Ascending aorta (tissue), 2 donors: ENCODE results near the gene TLK2. TPM values are rescaled to one million over a fixed set of nuclear protein-coding genes. Genes with fewer than 3 reads are reported as not detected.

Experiments used
- DNase-seq, 2 donors: peaks; one replicate each; pipeline ENCODE4 v3.0.0-alpha.2; 2019; ENCODE audit warnings: low spot score in 2 of 2
- H3K27ac ChIP-seq, 2 donors: fragments of 200-600 bp; sonication (generic); one replicate each; pipeline ENCODE4 v1.5.1; 2016 to 2017; ENCODE audit warnings: mild to moderate bottlenecking in 1 of 2
- H3K27me3 ChIP-seq: fragments of 200-600 bp; sonication (generic); one replicate; pipeline ENCODE4 v1.5.1; 2017
- H3K36me3 ChIP-seq, 2 donors: fragments of 200-600 bp; sonication (generic); one replicate each; pipeline ENCODE4 v1.5.1; 2016
- H3K4me1 ChIP-seq, 2 donors: fragments of 200-600 bp; sonication (generic); one replicate each; pipeline ENCODE4 v1.5.1; 2016 to 2017; ENCODE audit warnings: mild to moderate bottlenecking in 1 of 2
- H3K4me3 ChIP-seq, 2 donors: fragments of 200-600 bp; sonication (generic); one replicate each; pipeline ENCODE4 v1.5.1; 2016 to 2017; ENCODE audit warnings: mild to moderate bottlenecking in 1 of 2
- H3K9me3 ChIP-seq, 2 donors: fragments of 200-600 bp; sonication (generic); one replicate each; pipeline ENCODE4 v1.5.1; 2016
- intact Hi-C: fragments of 100-400 bp; cut with DNase I; formaldehyde crosslinking; loops from one replicate; pipeline ENCODE4 v1.15.1; 2023
- total RNA-seq: library from RNA; depleted of rRNA; stranded (reverse); fragments of >200 nt; gene quantifications from one replicate; pipeline ENCODE4 v1.1.0, GENCODE V29; 2016
- TF ChIP-seq, protein P1 (sequence below), 3 experiments: fragments of 200-600 bp in 2 of 3; fragments of 450-650 bp in 1 of 3; sonication (generic) in 2 of 3; IDR thresholded peaks; one replicate each; pipeline ENCODE4 v1.5.1; 2016 to 2019; ENCODE audit warnings: antibody characterized with exemption in 3 of 3, mild to moderate bottlenecking in 1 of 3, moderate library complexity in 1 of 3

TLK2 gene
- total RNA-seq, 1 donor from 2014 or later, result 11.3 TPM

DNA sequence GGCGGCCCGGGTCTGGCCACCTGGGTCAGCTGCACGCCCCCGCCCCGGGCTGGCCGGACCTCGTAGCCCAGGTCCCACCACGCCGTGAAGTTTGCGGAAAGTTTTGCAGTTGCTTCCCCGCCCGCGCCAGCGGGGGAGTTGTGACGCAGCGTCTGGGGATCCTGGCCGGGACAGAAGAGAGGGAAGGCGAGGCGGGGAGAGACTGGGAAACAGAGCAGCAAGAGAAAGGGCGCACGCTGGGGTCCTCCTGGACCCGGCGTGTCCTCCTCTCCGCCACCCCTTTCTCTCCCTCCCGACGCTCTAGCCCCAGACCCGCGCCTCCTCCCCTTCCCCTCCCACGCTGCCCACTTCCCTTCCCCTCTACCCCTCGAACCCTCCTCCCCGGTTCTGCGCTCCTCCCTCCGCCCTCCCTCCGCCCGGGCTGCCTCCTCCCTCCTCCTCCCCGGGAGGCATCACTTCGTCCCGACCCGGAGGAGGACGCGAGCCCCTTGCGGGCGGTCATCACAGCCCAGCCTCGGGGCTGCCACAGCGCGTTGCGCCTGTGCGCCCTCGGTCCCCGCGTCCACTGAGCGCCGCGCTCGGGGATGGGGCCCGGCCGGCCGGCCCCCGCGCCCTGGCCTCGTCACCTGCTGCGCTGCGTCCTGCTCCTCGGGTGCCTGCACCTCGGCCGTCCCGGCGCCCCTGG, 148.7 kb downstream of the TLK2 start, which contains the start of gene MRC2:
TSS of gene MRC2 (plus strand) at position 452 of the 685 bp plus-strand sequence. CDS start at position 585, 133 bp downstream.
- peak within 1 kb of the TSS; percentile 68 to 78 for H3K4me3 ChIP-seq
- intact Hi-C loops, result loop anchor here (1.0 to 5.0 kb wide), 2 partner anchors 25 to 55 kb away; no protein-coding TSS in a partner anchor
- no peaks in the 10 kb centered on the region for H3K27me3 ChIP-seq
- peaks cover 3 to 13% of the 10 kb centered on the region in 2 donors for H3K4me1 ChIP-seq
- DNase-seq, result peak in 1 of 2 donors; percentile 90
- TF ChIP-seq, protein P1, sequence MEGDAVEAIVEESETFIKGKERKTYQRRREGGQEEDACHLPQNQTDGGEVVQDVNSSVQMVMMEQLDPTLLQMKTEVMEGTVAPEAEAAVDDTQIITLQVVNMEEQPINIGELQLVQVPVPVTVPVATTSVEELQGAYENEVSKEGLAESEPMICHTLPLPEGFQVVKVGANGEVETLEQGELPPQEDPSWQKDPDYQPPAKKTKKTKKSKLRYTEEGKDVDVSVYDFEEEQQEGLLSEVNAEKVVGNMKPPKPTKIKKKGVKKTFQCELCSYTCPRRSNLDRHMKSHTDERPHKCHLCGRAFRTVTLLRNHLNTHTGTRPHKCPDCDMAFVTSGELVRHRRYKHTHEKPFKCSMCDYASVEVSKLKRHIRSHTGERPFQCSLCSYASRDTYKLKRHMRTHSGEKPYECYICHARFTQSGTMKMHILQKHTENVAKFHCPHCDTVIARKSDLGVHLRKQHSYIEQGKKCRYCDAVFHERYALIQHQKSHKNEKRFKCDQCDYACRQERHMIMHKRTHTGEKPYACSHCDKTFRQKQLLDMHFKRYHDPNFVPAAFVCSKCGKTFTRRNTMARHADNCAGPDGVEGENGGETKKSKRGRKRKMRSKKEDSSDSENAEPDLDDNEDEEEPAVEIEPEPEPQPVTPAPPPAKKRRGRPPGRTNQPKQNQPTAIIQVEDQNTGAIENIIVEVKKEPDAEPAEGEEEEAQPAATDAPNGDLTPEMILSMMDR (IDR thresholded peaks at IDR 0.05), result no peak
- no peaks in the 10 kb centered on the region for H3K36me3 ChIP-seq
- peak within 1 kb of the TSS; percentile 83 to 98 for H3K27ac ChIP-seq
- no peaks in the 10 kb centered on the region for H3K9me3 ChIP-seq

DNA sequence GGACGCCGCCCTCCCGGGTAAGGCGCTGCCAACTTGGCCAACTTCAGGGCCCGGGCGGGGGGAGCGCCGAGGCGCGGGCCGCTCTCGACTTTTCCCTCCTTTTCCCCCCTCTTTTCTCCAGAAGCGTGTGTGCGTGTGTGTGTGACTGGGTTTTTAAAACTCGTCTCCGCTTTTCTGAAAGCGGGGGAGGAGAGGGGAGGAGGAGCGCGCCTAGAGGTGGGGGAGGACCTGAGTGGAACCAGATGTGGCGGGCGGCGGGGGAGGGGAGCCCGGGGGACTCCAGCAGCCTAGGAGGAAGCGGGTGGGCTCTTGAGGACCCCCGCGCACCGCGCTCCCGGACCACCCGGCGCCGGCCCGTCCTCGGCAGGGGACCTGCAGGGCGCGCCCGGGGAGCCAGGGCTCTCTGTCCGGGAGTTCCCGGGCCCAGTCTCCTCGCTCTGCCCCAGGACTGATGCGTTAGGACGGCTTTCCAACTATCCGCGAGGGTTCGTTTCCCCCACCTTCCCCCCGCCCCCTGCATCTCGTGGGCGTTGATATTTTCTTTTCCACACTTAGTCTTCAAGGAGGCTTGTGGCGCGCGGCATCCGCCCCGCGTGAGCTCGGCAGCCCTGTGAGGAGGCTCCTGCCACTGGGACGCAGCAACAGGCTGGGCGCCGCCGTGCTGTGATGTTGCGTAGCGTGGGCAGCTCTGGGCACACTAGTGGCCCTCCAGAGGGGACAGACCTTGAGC, 149.4 kb downstream of the TLK2 start:
- TF ChIP-seq, protein P1 (IDR thresholded peaks at IDR 0.05), result no peak
- no peaks in the 10 kb centered on the region for H3K36me3 ChIP-seq
- peak overlapping the region; percentile 68 to 78 for H3K4me3 ChIP-seq
- DNase-seq, result peak in 1 of 2 donors; percentile 80
- H3K27me3 ChIP-seq, result no peaks in the 10 kb centered on the region
- no peaks in the 10 kb centered on the region for H3K9me3 ChIP-seq
- H3K4me1 ChIP-seq, result peaks cover 3 to 19% of the 10 kb centered on the region in 2 donors
- intact Hi-C loops, result loop anchor here (1.0 to 5.0 kb wide), 2 partner anchors 24 to 54 kb away; no protein-coding TSS in a partner anchor
- H3K27ac ChIP-seq, result peak overlapping the region; percentile 83 to 98

- Histone ChIP-seq H3K36me3 (no peaks in the 10 kb centered on the region), H3K9me3 (no peaks in the 10 kb centered on the region), H3K4me3 (peak overlapping the region; percentile 68 to 78), H3K27ac (peak overlapping the region; percentile 83 to 98), H3K27me3 (no peaks in the 10 kb centered on the region), H3K4me1 (peaks cover 5 to 26% of the 10 kb centered on the region in 2 donors)
- peak in 1 of 2 donors; percentile 80 for DNase-seq
- TF ChIP-seq, protein P1 (IDR thresholded peaks at IDR 0.05), result no peak
- intact Hi-C loops, result loop anchor here (5.0 kb wide), 1 partner anchor 53 kb away; no protein-coding TSS in a partner anchor
Measured at GRCh38 chr17:62628831-62629555, 150.4 kb downstream of the TLK2 start.

DNA sequence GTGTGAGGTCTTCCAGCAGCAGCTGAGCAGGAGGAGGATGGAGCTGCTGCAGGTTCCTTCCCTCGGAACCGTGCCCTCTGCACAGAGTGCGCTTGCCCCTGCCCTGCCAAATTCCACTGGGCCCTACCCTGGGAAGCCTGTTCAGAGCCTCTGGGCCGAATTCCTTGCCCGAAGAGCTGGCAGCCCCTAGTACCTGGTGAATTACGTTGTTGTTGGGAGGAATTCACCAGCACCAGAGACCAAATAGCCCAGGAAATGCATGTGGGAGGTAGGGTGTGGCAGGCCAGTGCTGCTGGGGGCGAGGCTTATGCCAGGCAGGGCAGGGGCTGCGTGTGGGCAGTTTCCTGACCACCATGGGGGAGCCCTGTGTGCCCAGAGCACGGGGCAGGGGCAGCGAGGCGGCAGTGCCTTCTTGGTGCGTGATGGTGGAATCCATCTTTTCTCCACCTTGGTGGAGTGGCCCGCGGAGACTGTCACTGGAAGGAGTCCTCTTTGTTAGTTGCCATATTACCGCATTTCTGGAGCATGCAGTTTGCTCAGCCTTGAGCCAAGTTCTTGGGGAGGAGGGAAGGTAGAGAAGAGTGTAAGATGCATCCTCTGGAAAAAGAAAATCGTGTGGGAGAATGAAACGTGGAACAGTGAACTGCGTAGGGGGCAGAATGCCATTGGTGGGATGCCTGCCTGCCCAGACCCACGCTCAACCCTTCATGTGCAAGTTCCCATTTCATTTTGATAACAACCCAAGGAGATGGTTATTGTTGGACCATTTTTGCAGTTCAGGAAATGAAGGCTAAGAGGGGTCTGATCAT, 151.1 kb downstream of the TLK2 start:
- peak overlapping the region; percentile 68 to 78 for H3K4me3 ChIP-seq
- intact Hi-C loops, result loop anchor here (5.0 kb wide), 1 partner anchor 53 kb away; no protein-coding TSS in a partner anchor

More for the DNA sequence above, 151.1 kb downstream of the TLK2 start:
- TF ChIP-seq, protein P1 (IDR thresholded peaks at IDR 0.05), result no peak
- H3K36me3 ChIP-seq, result no peaks in the 10 kb centered on the region
- peak in 1 of 2 donors; percentile 64 for DNase-seq
- H3K27ac ChIP-seq, result peak overlapping the region; percentile 83 to 98
- H3K4me1 ChIP-seq, result peaks cover 5 to 27% of the 10 kb centered on the region in 2 donors
- H3K9me3 ChIP-seq, result no peaks in the 10 kb centered on the region
- no peaks in the 10 kb centered on the region for H3K27me3 ChIP-seq
